Left cardiac atrium (tissue), 4 donors: Measurements from ENCODE around the gene DIO2. TPM values are rescaled to one million over a fixed set of nuclear protein-coding genes. Genes with fewer than 3 reads are reported as not detected.

Source experiments
- ATAC-seq, 2 donors: fragments of 200-7000 bp; cut with Tn5 transposase; one replicate each; pipeline ENCODE4 v1.9.1; 2020; ENCODE audit warnings: mild to moderate bottlenecking in 2 of 2, moderate library complexity in 2 of 2
- DNase-seq: peaks from one replicate; pipeline ENCODE4 v3.0.0-alpha.2; 2020
- intact Hi-C, 2 donors: fragments of 100-400 bp; cut with DNase I; formaldehyde crosslinking; loops; one replicate each; pipeline versions ENCODE4 v1.14.1 to v1.15.1; 2022 to 2023
- long read RNA-seq: library from polyadenylated mRNA; unstranded; transcript quantifications from one replicate; pipeline ENCODE4 v2.0.0, GENCODE V29; 2021
- total RNA-seq, 2 donors: library from RNA; stranded (reverse); fragmentation: NEBNext Ultra II Directional; extraction: Animal tissue kit (Norgen Biotek cat#: 25700); gene quantifications; one replicate each; pipeline ENCODE4 v1.2.1, GENCODE V29; 2021
- donor health status: DM: no; HTN: yes; CAD: no.
- donor health status: DM: no; HTN: yes; CAD: no; lungs with severe emphysema.
- donor health status: DM: yes; HTN: yes; CAD: no.
- donor health status: Dilated cardiomyopathy.

The DIO2 gene
- 1 to 10 TPM; 2.0 to 5.0 TPM for total RNA-seq
- long read RNA-seq, full-length matches to known transcripts = 2 of 2 reads
- long read RNA-seq, partial matches to known transcripts = 0 of 2 reads
- long read RNA-seq, other reads (novel, unspliced or antisense) = 0 of 2 reads

DNA sequence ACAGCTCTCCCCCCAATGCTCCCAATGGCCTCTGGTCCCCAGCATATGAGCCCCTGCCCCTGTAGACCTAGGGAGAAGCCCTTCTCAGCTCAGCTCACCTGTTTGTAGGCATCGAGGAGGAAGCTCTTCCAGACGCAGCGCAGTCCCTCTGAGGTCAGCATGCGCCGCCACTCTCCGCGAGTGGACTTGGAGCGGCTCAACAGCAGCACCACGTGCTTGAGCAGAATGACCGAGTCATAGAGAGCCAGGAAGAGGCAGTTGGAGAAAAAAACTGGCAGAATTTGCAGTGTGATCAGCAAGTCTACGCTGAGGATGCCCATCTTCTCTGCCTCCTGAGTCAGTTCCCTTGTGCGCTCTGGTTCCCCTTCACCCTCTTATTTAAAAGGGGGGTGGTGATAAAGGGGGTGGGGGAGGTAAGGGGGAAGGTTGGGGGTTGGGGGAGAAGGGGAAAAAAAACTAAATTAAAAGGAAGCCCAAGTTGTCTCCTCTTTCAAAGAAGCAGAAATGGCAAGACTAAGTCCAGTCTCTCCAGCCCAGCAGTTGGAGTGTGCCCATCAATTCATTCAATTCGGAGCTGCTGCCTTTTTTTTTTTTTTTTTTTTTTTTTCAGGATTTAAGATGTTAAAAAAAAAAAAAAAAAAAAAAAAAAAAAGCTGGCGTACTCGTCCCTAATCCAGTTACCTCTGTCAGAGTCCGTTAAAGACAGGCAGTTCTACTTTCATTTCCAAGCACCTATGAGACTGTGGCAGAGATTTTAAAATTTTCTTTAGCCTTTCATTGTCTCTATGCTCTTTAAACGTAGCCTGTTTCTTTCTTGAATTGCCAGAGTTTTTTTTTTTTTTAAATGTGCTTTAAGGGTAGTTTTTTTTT is at the start of gene DIO2:
TSS of gene DIO2 (minus strand) at position 352 of the 870 bp plus-strand sequence. CDS start at position 320, 32 bp downstream.
- intact Hi-C loops = no loop called here
- DNase-seq = peak; percentile 49
- ATAC-seq = peak; percentile 52 to 80

DNA sequence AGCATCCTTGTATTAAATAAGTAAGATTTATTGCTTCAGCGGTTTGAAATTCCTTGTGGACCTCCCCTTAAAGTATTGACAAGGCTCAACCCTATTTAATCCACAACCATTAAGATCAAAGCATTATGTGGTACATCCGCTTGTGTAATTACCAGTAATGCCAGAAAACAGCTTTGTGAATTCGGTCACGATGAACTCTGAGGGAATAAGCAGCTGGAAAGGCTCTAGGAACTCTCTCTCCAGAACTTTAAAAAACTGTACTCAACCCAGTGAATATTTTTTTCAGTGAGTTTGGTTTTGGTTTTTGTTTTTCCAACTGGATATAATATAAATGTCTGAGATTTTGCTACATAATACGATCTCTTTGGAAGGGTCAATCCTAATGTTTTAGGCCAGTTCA is 49.3 kb upstream of the DIO2 start:
- intact Hi-C loops = no loop called here
- DNase-seq (no peak), ATAC-seq (peak; percentile 19 to 38)

DNA sequence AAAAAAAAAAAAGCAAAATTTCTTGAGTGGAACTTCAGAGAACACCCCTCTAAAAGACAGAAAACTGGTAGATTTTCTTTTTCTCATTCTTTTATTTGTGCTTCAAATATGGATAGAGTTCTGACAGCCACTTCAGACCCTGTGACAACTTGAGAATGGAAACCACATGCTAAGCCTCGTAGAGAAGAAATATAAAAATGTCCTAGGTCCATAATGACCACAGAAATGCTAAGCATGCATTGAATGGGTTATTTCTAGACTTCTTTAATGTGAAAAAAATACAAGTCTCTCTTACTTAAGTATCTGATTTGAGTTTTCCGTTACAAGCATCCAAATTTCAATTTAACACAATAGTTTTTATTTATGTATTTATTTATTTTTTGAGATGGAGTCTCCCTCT is 28.3 kb upstream of the DIO2 start:
- DNase-seq (no peak), ATAC-seq (no peak)
- intact Hi-C loops = no loop called here

DNA sequence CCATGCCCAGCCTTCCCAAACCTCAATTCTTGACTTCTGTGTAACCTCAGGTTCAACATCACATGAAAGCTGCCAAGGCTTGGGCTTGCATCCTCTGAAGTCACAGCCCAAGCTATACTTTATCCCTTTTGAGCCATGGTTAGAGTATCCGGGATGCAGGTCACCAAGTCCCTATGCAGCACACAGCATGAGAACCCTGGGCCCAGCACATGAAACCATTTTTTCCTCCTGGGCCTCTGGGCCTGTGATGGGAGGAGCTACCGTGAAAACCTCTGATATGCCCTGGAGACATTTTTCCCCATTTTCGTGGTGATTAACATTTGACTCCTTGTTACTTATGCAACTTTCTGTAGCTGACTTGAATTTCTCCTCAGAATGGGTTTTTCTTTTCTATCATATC is 25.8 kb upstream of the DIO2 start:
- no peak for DNase-seq
- intact Hi-C loops = no loop called here
- no peak for ATAC-seq

- ATAC-seq (no peak), DNase-seq (no peak)
- intact Hi-C loops = no loop called here
These were observed 22.3 kb upstream of the DIO2 start for GRCh38 chr14:80233470-80234089.

DNA sequence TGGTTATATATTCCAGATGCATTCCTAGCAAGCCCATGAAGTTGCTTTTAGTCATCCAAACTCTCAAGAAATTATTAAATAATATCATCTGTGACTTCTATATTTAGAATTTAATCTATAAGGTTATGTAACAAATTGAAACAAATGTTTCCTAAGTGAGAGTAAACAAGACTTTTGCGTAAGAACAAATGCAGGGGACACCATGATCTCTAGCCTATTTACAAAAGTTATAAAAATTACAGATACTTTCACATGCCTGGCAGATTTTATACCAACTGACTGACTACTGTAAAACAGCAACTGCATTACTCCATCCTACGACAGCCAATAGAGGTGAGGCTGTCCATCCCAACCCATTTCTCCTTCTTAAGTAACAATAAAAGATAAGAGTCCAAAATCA is 20.4 kb upstream of the DIO2 start:
- DNase-seq = no peak
- peak in 1 of 2 donors; percentile 34 for ATAC-seq
- intact Hi-C loops = no loop called here

DNA sequence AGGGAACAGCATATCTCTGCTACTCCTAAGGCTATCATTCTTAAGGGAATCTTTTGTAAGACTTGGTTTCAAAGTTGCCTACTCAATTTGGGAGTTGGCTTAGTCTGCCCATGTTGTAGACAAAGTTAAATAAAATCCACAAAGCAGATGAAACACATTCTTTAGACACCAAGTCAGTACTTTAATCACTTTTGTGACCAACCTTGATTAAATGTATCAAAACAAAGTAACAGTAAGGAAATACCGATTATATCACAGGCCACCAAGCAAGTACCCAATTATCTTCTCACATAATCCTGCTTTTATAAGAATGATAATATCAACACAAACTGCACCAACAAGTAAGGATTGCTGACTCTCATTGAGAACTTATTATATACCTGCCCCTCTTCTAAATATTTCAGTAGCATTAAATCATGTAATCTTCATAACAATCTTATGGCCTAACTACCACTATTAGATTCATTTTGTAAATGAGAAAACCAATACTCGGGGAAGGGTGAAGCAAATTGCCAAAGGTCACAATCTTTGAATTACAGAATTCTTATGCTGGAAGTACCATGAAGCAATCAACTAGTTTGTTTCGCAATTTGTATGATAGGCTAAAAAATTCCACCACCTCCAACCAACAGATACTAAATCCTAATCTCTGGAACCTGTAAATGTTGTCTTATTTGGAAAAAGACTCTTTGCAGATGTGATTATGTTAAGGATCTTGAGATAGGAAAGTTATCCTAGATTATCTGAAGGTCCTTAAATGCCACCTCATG is 12.6 kb upstream of the DIO2 start:
- ATAC-seq (no peak), DNase-seq (no peak)
- intact Hi-C loops = no loop called here

DNA sequence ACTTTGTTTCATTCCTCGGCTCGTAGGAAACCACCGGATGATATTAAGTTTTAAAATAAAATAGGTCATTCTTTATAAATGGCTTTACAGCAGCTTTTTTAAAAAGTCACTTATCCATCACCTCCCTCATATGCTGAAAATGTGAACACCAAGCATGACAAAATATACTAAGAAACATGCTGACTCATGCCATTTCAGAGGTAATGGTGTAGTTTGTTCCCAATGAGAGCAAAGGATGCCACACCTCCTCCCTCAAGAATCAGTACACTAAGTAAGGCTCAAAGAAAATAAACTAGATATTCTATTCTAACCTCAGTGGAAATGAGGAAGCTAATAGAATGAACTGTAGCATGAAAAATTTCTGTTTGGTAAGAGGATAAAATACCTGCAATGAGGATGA is 5.5 kb upstream of the DIO2 start:
- no peak for ATAC-seq
- no peak for DNase-seq
- intact Hi-C loops = no loop called here

DNA sequence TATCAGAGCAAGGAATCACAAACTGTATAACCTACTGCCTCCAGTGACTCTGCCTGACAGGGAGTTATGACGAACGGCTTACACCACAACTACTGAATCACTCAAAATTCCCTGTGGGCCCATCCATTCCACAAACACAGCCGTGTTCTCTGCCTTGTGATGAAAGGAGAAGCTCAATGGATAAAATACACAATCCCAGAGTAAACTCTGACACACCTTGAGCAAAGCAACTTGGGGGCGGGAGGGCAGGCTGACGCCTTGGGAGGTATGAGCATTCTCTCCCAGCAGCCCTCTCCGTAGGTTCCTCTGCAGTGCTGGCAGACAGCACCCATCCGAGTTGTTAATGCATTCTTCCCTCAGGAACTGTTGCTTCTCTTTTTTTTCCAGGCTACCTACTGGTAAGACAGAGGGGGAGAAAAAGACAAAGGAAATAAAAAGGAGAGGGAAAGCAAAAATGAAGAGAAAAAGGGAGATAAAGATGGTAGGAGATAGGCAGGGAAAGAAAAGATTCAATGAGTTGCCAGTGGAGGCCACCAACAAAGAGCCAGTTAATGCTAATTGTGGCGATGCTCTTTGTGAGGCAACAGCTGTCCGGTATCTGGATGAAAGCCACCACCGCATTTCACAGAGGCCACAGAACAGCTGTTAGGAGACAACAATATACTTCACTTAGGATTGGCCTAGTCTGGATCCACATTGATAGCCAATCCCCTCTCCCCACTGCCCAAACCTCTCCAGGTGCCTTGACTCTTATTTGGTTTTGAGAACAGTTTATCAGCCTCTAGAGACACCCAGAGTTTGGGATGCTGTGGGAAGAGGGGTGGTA is 4.7 kb upstream of the DIO2 start:
- intact Hi-C loops = no loop called here
- ATAC-seq (peak in 1 of 2 donors; percentile 86), DNase-seq (peak; percentile 30)

GRCh38 chr14:80215081-80215480 is 3.8 kb upstream of the DIO2 start:
- intact Hi-C loops = no loop called here
- ATAC-seq = no peak
- DNase-seq = no peak

GRCh38 chr14:80213602-80214001 is 2.3 kb upstream of the DIO2 start:
- intact Hi-C loops = no loop called here
- peak in 1 of 2 donors; percentile 81 for ATAC-seq
- DNase-seq = peak; percentile 22

DNA sequence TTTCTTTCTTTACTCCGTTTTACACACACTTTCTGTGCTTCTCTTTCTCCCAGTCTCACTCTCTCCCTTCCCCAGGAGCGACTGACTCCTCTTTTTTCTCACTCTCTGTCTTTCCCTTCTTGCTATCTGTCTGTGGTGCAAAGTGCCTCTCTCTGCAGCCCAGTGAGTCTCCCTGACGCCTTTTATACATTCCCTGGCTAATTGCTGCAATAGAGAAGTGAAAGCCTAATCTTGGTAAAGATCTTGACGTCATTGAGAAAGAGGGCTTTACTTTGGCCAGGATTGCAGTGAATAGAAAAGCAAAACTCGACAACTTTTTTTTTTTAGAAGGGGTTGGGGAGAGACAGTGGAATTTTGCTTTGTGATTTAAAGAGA is 706 bp upstream of the DIO2 start:
- intact Hi-C loops = no loop called here
- no peak for DNase-seq
- ATAC-seq = no peak

- ATAC-seq = no peak
- intact Hi-C loops = no loop called here
- no peak for DNase-seq
These were observed 2.8 kb downstream of the DIO2 start for GRCh38 chr14:80208461-80208860.

- DNase-seq (no peak), ATAC-seq (no peak)
- intact Hi-C loops = no loop called here
These were observed 4.8 kb downstream of the DIO2 start for GRCh38 chr14:80206351-80207080.

- intact Hi-C loops = no loop called here
- DNase-seq = no peak
- no peak for ATAC-seq
These were observed 8.3 kb downstream of the DIO2 start for GRCh38 chr14:80202888-80203562.

- no peak for ATAC-seq
- intact Hi-C loops = no loop called here
These were observed 11.2 kb downstream of the DIO2 start for GRCh38 chr14:80200093-80200492.

DNA sequence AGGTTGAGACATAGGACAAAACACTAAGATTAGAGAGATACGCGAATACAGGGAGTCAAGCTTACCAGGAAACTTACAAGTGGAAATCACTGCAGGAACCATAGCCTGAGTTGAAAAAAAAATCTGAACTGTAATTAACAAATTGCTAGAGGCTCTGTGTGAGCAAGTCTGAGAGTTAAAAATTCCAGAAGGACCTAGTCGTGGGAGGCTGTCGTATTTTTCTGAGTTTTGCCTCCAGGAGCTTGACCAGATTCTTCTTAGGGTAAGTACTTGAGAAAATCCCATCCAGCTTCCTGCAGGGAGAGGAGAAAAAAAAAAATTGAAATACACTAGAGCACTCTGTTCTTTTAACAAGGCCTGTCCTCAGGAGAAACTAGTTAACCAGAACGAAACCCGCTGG is 22.7 kb downstream of the DIO2 start:
- intact Hi-C loops = no loop called here
- ATAC-seq (no peak), DNase-seq (no peak)

More at GRCh38 chr14:80200093-80200492, 11.2 kb downstream of the DIO2 start:
- DNase-seq = no peak

DNA sequence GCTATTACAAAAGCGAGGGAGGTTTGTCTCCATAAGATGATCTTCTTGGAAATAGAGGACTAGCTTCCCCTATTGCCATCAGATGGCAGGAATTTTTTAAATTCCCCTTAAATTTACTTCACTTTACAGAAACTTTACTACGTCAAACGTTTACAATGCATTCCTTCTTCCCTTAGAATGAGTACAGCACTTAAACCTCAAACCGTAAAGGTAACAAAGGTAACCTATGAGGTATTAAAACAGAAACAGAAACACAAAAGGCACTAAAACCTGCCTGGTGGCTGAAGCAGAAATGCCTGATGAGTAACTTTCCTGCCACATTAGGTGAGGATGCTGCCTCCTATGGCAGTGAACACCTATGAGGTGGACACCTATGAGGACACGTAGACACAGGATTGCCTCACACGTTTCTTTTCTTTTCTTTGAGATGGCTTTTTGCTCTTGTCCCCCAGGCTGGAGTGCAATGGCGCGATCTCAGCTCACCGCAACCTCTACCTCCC is 25.0 kb downstream of the DIO2 start:
- intact Hi-C loops = no loop called here
- ATAC-seq (no peak), DNase-seq (no peak)
